Measurements from ENCODE around the gene PLEKHG1.

PLEKHG1 gene

GRCh38 chr6:150579611-150580010, 20.1 kb upstream of the PLEKHG1 start:
- Mint-ChIP-seq H3K27me3 (ENCODE audit: low read depth) (peaks cover 1% of the 10 kb centered on the region), H3K9me3 (no peaks in the 10 kb centered on the region), H3K4me3 (no peak overlapping the region), H3K36me3 (ENCODE audit: low read depth) (no peaks in the 10 kb centered on the region), H3K4me1 (ENCODE audit: low read depth) (no peaks in the 10 kb centered on the region), H3K27ac (no peak overlapping the region)

- Mint-ChIP-seq H3K4me3 (no peak overlapping the region), H3K9me3 (no peaks in the 10 kb centered on the region), H3K4me1 (ENCODE audit: low read depth) (no peaks in the 10 kb centered on the region), H3K36me3 (ENCODE audit: low read depth) (no peaks in the 10 kb centered on the region), H3K27ac (no peak overlapping the region), H3K27me3 (ENCODE audit: low read depth) (no peaks in the 10 kb centered on the region)
Observed at GRCh38 chr6:150580489-150580888, 19.2 kb upstream of the PLEKHG1 start.

GRCh38 chr6:150584065-150584464, 15.6 kb upstream of the PLEKHG1 start:
- Mint-ChIP-seq H3K27me3 (ENCODE audit: low read depth) (no peaks in the 10 kb centered on the region), H3K36me3 (ENCODE audit: low read depth) (no peaks in the 10 kb centered on the region), H3K4me3 (no peak overlapping the region), H3K27ac (no peak overlapping the region), H3K9me3 (no peaks in the 10 kb centered on the region), H3K4me1 (ENCODE audit: low read depth) (no peaks in the 10 kb centered on the region)

- Mint-ChIP-seq H3K27me3 (ENCODE audit: low read depth) (no peaks in the 10 kb centered on the region), H3K36me3 (ENCODE audit: low read depth) (no peaks in the 10 kb centered on the region), H3K27ac (no peak overlapping the region), H3K4me3 (no peak overlapping the region), H3K9me3 (no peaks in the 10 kb centered on the region), H3K4me1 (ENCODE audit: low read depth) (no peaks in the 10 kb centered on the region)
Observed at GRCh38 chr6:150584596-150584995, 15.1 kb upstream of the PLEKHG1 start.

- Mint-ChIP-seq H3K4me3 (no peak overlapping the region), H3K27me3 (ENCODE audit: low read depth) (peaks cover 7% of the 10 kb centered on the region), H3K36me3 (ENCODE audit: low read depth) (no peaks in the 10 kb centered on the region), H3K4me1 (ENCODE audit: low read depth) (no peaks in the 10 kb centered on the region), H3K27ac (no peak overlapping the region), H3K9me3 (no peaks in the 10 kb centered on the region)
Observed at GRCh38 chr6:150586850-150587359, 12.8 kb upstream of the PLEKHG1 start.

GRCh38 chr6:150587637-150588036, 12.0 kb upstream of the PLEKHG1 start:
- no peaks in the 10 kb centered on the region for H3K9me3 Mint-ChIP-seq
- no peak overlapping the region for H3K4me3 Mint-ChIP-seq
- H3K27ac Mint-ChIP-seq: no peak overlapping the region
- no peaks in the 10 kb centered on the region for H3K4me1 Mint-ChIP-seq (ENCODE audit: low read depth)
- H3K36me3 Mint-ChIP-seq (ENCODE audit: low read depth): no peaks in the 10 kb centered on the region
- peaks cover 13% of the 10 kb centered on the region for H3K27me3 Mint-ChIP-seq (ENCODE audit: low read depth)

GRCh38 chr6:150588888-150589499, 10.7 kb upstream of the PLEKHG1 start:
- H3K27me3 Mint-ChIP-seq (ENCODE audit: low read depth): peaks cover 13% of the 10 kb centered on the region

GRCh38 chr6:150589852-150590251, 9.8 kb upstream of the PLEKHG1 start:
- H3K27ac Mint-ChIP-seq: no peak overlapping the region
- H3K27me3 Mint-ChIP-seq (ENCODE audit: low read depth): peaks cover 14% of the 10 kb centered on the region
- no peaks in the 10 kb centered on the region for H3K36me3 Mint-ChIP-seq (ENCODE audit: low read depth)

More at GRCh38 chr6:150588888-150589499, 10.7 kb upstream of the PLEKHG1 start:
- H3K27ac Mint-ChIP-seq: no peak overlapping the region
- no peaks in the 10 kb centered on the region for H3K36me3 Mint-ChIP-seq (ENCODE audit: low read depth)
- H3K9me3 Mint-ChIP-seq: no peaks in the 10 kb centered on the region
- no peak overlapping the region for H3K4me3 Mint-ChIP-seq
- H3K4me1 Mint-ChIP-seq (ENCODE audit: low read depth): no peaks in the 10 kb centered on the region

GRCh38 chr6:150590446-150590845, 9.2 kb upstream of the PLEKHG1 start:
- Mint-ChIP-seq H3K27ac (no peak overlapping the region), H3K9me3 (no peaks in the 10 kb centered on the region), H3K36me3 (ENCODE audit: low read depth) (no peaks in the 10 kb centered on the region), H3K4me3 (no peak overlapping the region), H3K4me1 (ENCODE audit: low read depth) (no peaks in the 10 kb centered on the region), H3K27me3 (ENCODE audit: low read depth) (peaks cover 19% of the 10 kb centered on the region)

More at GRCh38 chr6:150589852-150590251, 9.8 kb upstream of the PLEKHG1 start:
- Mint-ChIP-seq H3K9me3 (no peaks in the 10 kb centered on the region), H3K4me3 (no peak overlapping the region), H3K4me1 (ENCODE audit: low read depth) (no peaks in the 10 kb centered on the region)

- Mint-ChIP-seq H3K36me3 (ENCODE audit: low read depth) (no peaks in the 10 kb centered on the region), H3K4me3 (no peak overlapping the region), H3K27me3 (ENCODE audit: low read depth) (peaks cover 39% of the 10 kb centered on the region), H3K27ac (no peak overlapping the region), H3K4me1 (ENCODE audit: low read depth) (no peaks in the 10 kb centered on the region), H3K9me3 (no peaks in the 10 kb centered on the region)
Observed at GRCh38 chr6:150592377-150592995, 7.2 kb upstream of the PLEKHG1 start.

GRCh38 chr6:150593119-150593518, 6.6 kb upstream of the PLEKHG1 start:
- peaks cover 45% of the 10 kb centered on the region for H3K27me3 Mint-ChIP-seq (ENCODE audit: low read depth)
- no peaks in the 10 kb centered on the region for H3K4me1 Mint-ChIP-seq (ENCODE audit: low read depth)
- H3K36me3 Mint-ChIP-seq (ENCODE audit: low read depth): no peaks in the 10 kb centered on the region
- no peak overlapping the region for H3K4me3 Mint-ChIP-seq
- H3K27ac Mint-ChIP-seq: no peak overlapping the region
- no peaks in the 10 kb centered on the region for H3K9me3 Mint-ChIP-seq

GRCh38 chr6:150596439-150596838, 3.2 kb upstream of the PLEKHG1 start:
- H3K27me3 Mint-ChIP-seq (ENCODE audit: low read depth): peaks cover 67% of the 10 kb centered on the region
- no peak overlapping the region for H3K27ac Mint-ChIP-seq
- no peaks in the 10 kb centered on the region for H3K9me3 Mint-ChIP-seq
- peaks cover 10% of the 10 kb centered on the region for H3K4me1 Mint-ChIP-seq (ENCODE audit: low read depth)
- no peaks in the 10 kb centered on the region for H3K36me3 Mint-ChIP-seq (ENCODE audit: low read depth)
- H3K4me3 Mint-ChIP-seq: no peak overlapping the region

GRCh38 chr6:150598401-150598800, 1.3 kb upstream of the PLEKHG1 start:
- Mint-ChIP-seq H3K27me3 (ENCODE audit: low read depth) (peaks cover 72% of the 10 kb centered on the region), H3K27ac (no peak overlapping the region), H3K36me3 (ENCODE audit: low read depth) (peaks cover 2% of the 10 kb centered on the region), H3K4me3 (no peak overlapping the region), H3K4me1 (ENCODE audit: low read depth) (peaks cover 10% of the 10 kb centered on the region), H3K9me3 (no peaks in the 10 kb centered on the region)

- H3K4me1 Mint-ChIP-seq (ENCODE audit: low read depth): peaks cover 10% of the 10 kb centered on the region
- no peaks in the 10 kb centered on the region for H3K9me3 Mint-ChIP-seq
- peaks cover 72% of the 10 kb centered on the region for H3K27me3 Mint-ChIP-seq (ENCODE audit: low read depth)
- no peak overlapping the region for H3K27ac Mint-ChIP-seq
- peak overlapping the region; percentile 71 for H3K4me3 Mint-ChIP-seq
- H3K36me3 Mint-ChIP-seq (ENCODE audit: low read depth): peaks cover 2% of the 10 kb centered on the region
Observed at GRCh38 chr6:150598858-150599198, 857 bp upstream of the PLEKHG1 start.

- H3K27me3 Mint-ChIP-seq (ENCODE audit: low read depth): peaks cover 77% of the 10 kb centered on the region
Observed at GRCh38 chr6:150600010-150600300, 270 bp downstream of the PLEKHG1 start.

More at GRCh38 chr6:150600010-150600300, 270 bp downstream of the PLEKHG1 start:
- H3K9me3 Mint-ChIP-seq: no peaks in the 10 kb centered on the region
- peaks cover 10% of the 10 kb centered on the region for H3K4me1 Mint-ChIP-seq (ENCODE audit: low read depth)
- H3K4me3 Mint-ChIP-seq: no peak overlapping the region
- H3K36me3 Mint-ChIP-seq (ENCODE audit: low read depth): peaks cover 2% of the 10 kb centered on the region
- no peak overlapping the region for H3K27ac Mint-ChIP-seq
